Ishikawa (cell line): ENCODE data around the gene GYS1.

Source experiments
- CEBPB ChIP-seq: IDR thresholded peaks from 2 replicates; pipeline ENCODE4 v1.6.1; 2012
- CREB1 ChIP-seq: IDR thresholded peaks from 2 replicates; pipeline ENCODE4 v1.6.1; 2012; ENCODE audit warnings: low read depth
- EGR1 ChIP-seq: IDR thresholded peaks from 2 replicates; pipeline ENCODE4 v1.6.1; 2012
- EP300 ChIP-seq: IDR thresholded peaks from 2 replicates; pipeline ENCODE4 v1.6.1; 2012; ENCODE audit warnings: borderline replicate concordance
- MAX ChIP-seq: IDR thresholded peaks from 2 replicates; pipeline ENCODE4 v1.6.1; 2012
- NFIC ChIP-seq: IDR thresholded peaks from 2 replicates; pipeline ENCODE4 v1.6.1; 2012
- RAD21 ChIP-seq: IDR thresholded peaks from 2 replicates; pipeline ENCODE4 v1.6.1; 2012; ENCODE audit warnings: low read depth
- REST ChIP-seq: IDR thresholded peaks from 2 replicates; pipeline ENCODE4 v1.6.1; 2012; ENCODE audit warnings: low read depth, mild to moderate bottlenecking
- TAF1 ChIP-seq: IDR thresholded peaks from 2 replicates; pipeline ENCODE4 v1.6.1; 2012; ENCODE audit warnings: low read depth, mild to moderate bottlenecking
- TCF12 ChIP-seq: IDR thresholded peaks from 2 replicates; pipeline ENCODE4 v1.6.1; 2012; ENCODE audit warnings: low read depth
- TEAD4 ChIP-seq: IDR thresholded peaks from 2 replicates; pipeline ENCODE4 v1.6.1; 2012
- YY1 ChIP-seq: IDR thresholded peaks from 2 replicates; pipeline ENCODE4 v1.6.1; 2012; ENCODE audit warnings: low read depth
- ZBTB7A ChIP-seq: IDR thresholded peaks from 2 replicates; pipeline ENCODE4 v1.6.1; 2012; ENCODE audit warnings: low read depth

- TF ChIP-seq NFIC, result no peak
- TF ChIP-seq YY1, result no peak
- TF ChIP-seq TCF12, result no peak
- no peak for TF ChIP-seq REST
- TF ChIP-seq MAX, result no peak
- TF ChIP-seq RAD21, result no peak
- no peak for TF ChIP-seq EP300
- no peak for TF ChIP-seq TAF1
- no peak for TF ChIP-seq EGR1
- no peak for TF ChIP-seq CREB1
- TF ChIP-seq ZBTB7A, result no peak
- no peak for TF ChIP-seq CEBPB
- TF ChIP-seq TEAD4, result no peak
These were observed 431 bp downstream of the GYS1 start for GRCh38 chr19:48992581-48993174.
